ENCODE results near the gene BMP5. TPM values are rescaled to one million over a fixed set of nuclear protein-coding genes. Genes with fewer than 3 reads are reported as not detected.

The BMP5 gene
- polyA plus RNA-seq, 1 donor (not counting 4 experiments of a cell fraction or from before 2014, with no cell fraction given) = not detected

GRCh38 chr6:55902796-55903195, 27.4 kb upstream of the BMP5 start:
- dilution Hi-C loops (cut with MboI; ENCODE audit: extremely low pct_ligation_motif_present, low sequenced_read_pairs) = no loop called here
- Histone ChIP-seq H3K27ac (ENCODE audit: control insufficient read depth, insufficient read depth, low read length) (no peak overlapping the region), H3K4me2 (ENCODE audit: control insufficient read depth, extremely low read depth, insufficient read depth, low read depth, low read length) (no peak overlapping the region), H3K27me3 (ENCODE audit: control insufficient read depth, extremely low read depth, insufficient read depth, low read length) (no peaks in the 10 kb centered on the region), H3K4me1 (ENCODE audit: control insufficient read depth, extremely low read depth, insufficient read depth, low read length) (no peaks in the 10 kb centered on the region), H3K9me1 (ENCODE audit: control insufficient read depth, extremely low read depth, insufficient read depth, low read length) (no peaks in the 10 kb centered on the region), H3K4me3 (ENCODE audit: control insufficient read depth in 2 of 3, extremely low read depth in 1 of 3, insufficient read depth in 2 of 3, low read depth in 1 of 3, low read length in 3 of 3) (no peak overlapping the region), H4K20me1 (ENCODE audit: control insufficient read depth, extremely low read depth, insufficient read depth, low read length) (no peaks in the 10 kb centered on the region), H3K36me3 (ENCODE audit: control insufficient read depth in 2 of 2, extremely low read depth in 1 of 2, insufficient read depth in 2 of 2, low read length in 2 of 2) (no peaks in the 10 kb centered on the region), H3K9ac (ENCODE audit: control insufficient read depth, extremely low read depth, insufficient read depth, low read length) (no peak overlapping the region), H2AFZ (ENCODE audit: control insufficient read depth, low read length) (no peak overlapping the region), H3K79me2 (ENCODE audit: control insufficient read depth, insufficient read depth, low read length) (no peaks in the 10 kb centered on the region), H3K9me3 (ENCODE audit: control insufficient read depth, low read depth, low read length) (no peaks in the 10 kb centered on the region)
- no peak for FAIRE-seq
- DNase-seq (ENCODE audit: low read depth, low spot score) = no peak
- TF ChIP-seq CTCF (optimal IDR thresholded peaks at IDR 0.05 in 1 of 3, IDR thresholded peaks at IDR 0.05 in 1 of 3, conservative IDR thresholded peaks at IDR 0.05 in 1 of 3; ENCODE audit: extremely low read depth in 1 of 3, insufficient read depth in 2 of 3, low read length in 3 of 3) = no peak
- TF ChIP-seq EZH2 (IDR thresholded peaks at IDR 0.05; ENCODE audit: low read length) = no peak

GRCh38 chr6:55901765-55902270, 26.4 kb upstream of the BMP5 start:
- no peak for FAIRE-seq
- H3K4me2 ChIP-seq (ENCODE audit: control insufficient read depth, extremely low read depth, insufficient read depth, low read depth, low read length) = no peak overlapping the region

More at GRCh38 chr6:55901765-55902270, 26.4 kb upstream of the BMP5 start:
- no peaks in the 10 kb centered on the region for H3K9me1 ChIP-seq (ENCODE audit: control insufficient read depth, extremely low read depth, insufficient read depth, low read length)
- H3K4me3 ChIP-seq (ENCODE audit: control insufficient read depth in 2 of 3, extremely low read depth in 1 of 3, insufficient read depth in 2 of 3, low read depth in 1 of 3, low read length in 3 of 3) = no peak overlapping the region
- H3K9ac ChIP-seq (ENCODE audit: control insufficient read depth, extremely low read depth, insufficient read depth, low read length) = no peak overlapping the region
- H3K79me2 ChIP-seq (ENCODE audit: control insufficient read depth, insufficient read depth, low read length) = no peaks in the 10 kb centered on the region
- no peak overlapping the region for H3K27ac ChIP-seq (ENCODE audit: control insufficient read depth, insufficient read depth, low read length)
- no peaks in the 10 kb centered on the region for H4K20me1 ChIP-seq (ENCODE audit: control insufficient read depth, extremely low read depth, insufficient read depth, low read length)
- no peaks in the 10 kb centered on the region for H3K4me1 ChIP-seq (ENCODE audit: control insufficient read depth, extremely low read depth, insufficient read depth, low read length)
- H3K9me3 ChIP-seq (ENCODE audit: control insufficient read depth, low read depth, low read length) = no peaks in the 10 kb centered on the region
- dilution Hi-C loops (cut with MboI; ENCODE audit: extremely low pct_ligation_motif_present, low sequenced_read_pairs) = no loop called here
- no peaks in the 10 kb centered on the region for H3K27me3 ChIP-seq (ENCODE audit: control insufficient read depth, extremely low read depth, insufficient read depth, low read length)
- no peak for TF ChIP-seq CTCF (optimal IDR thresholded peaks at IDR 0.05 in 1 of 3, IDR thresholded peaks at IDR 0.05 in 1 of 3, conservative IDR thresholded peaks at IDR 0.05 in 1 of 3; ENCODE audit: extremely low read depth in 1 of 3, insufficient read depth in 2 of 3, low read length in 3 of 3)
- TF ChIP-seq EZH2 (IDR thresholded peaks at IDR 0.05; ENCODE audit: low read length) = no peak
- no peak for DNase-seq (ENCODE audit: low read depth, low spot score)
- no peak overlapping the region for H2AFZ ChIP-seq (ENCODE audit: control insufficient read depth, low read length)
- no peaks in the 10 kb centered on the region for H3K36me3 ChIP-seq (ENCODE audit: control insufficient read depth in 2 of 2, extremely low read depth in 1 of 2, insufficient read depth in 2 of 2, low read length in 2 of 2)

Data from keratinocyte (primary cell).